Fibroblast of skin of back (primary cell): ENCODE data around the gene ITFG1.
"Not testable (repeated sequence)": the region's sequence is repeated elsewhere in the genome, so short reads cannot be mapped to it uniquely, and the experiment has no call there.

Source experiments
- DNase-seq: peaks from one replicate; pipeline ENCODE4 v3.0.0-alpha.2; 2013

The ITFG1 gene

GRCh38 chr16:47413041-47413440 lies 47.8 kb downstream of the ITFG1 start:
- DNase-seq: peak; percentile 11

- DNase-seq: no peak
These were observed 52.4 kb downstream of the ITFG1 start for GRCh38 chr16:47408491-47408890.

DNA sequence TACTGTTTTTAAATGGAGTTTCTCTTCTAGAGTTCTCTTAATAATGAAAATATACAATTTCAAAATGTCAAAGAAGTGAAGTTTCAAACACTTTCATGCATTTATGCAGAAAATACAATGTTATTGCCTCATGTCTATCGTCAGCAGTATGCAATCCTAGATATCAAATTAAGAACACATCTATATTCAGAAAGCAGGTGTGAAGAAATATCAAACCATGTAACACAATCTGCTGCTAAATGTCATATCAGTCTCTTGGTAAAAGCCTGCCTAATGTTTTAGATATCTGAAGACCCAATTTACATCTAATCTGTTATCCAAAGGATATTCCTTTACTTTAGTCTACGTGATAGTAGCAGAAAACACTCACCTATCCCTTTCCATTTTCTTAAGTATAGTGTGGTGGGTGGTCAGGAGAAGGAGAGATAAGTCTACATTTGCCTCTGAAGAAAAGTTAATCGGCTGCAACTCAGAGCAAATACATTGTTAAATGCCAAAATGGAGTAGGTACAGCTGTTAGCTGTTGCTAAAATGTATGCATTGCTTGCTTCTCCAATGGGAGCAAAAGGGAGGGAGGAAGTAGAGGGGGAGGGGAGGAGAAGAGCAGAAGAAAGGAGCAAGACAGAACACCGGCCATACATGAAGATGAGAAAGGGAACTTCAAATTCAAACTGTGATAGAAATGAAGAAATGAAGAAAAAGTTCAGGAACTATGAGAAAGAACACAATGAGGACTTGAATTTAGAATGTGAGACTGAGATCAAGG lies 64.9 kb downstream of the ITFG1 start:
- no peak for DNase-seq

DNA sequence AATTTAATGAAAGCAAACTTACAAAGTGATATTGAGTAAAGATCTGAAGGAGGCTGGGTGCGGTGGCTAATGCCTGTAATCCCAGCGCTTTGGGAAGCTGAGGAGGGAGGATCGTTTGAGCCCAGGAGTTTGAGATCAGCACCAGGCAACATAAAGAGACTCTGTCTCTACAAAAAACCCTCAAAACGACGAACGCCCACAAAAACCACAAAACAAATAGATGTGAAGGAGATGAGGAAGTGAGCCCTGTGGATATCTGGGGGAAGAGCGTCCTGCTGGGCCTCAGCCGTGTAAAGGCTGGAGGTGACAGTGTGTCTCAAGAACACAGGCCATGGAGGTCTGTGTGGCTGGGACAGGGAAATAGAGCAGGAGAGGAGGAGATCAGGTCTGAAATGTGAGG lies 68.8 kb downstream of the ITFG1 start:
- peak; percentile 15 for DNase-seq

DNA sequence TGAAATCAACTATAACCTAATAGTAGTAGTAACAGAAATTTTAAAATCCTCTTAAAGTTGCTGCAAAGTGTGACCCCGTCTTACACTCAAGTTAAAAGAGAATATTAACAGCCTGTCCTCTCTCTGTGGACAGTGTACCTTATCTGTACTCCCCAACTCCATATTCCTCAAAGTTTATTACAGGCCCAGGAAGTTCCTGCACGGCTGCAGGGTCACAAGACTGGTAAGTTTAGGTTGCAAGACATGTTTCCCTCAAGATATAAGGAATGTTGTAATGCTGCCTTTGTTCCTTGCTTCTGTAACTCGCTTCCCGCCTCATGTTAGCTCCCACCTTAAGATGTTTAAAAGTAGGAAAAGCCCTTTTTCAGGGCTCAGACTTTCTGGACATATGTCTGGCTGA lies 72.2 kb downstream of the ITFG1 start:
- DNase-seq: no peak

DNA sequence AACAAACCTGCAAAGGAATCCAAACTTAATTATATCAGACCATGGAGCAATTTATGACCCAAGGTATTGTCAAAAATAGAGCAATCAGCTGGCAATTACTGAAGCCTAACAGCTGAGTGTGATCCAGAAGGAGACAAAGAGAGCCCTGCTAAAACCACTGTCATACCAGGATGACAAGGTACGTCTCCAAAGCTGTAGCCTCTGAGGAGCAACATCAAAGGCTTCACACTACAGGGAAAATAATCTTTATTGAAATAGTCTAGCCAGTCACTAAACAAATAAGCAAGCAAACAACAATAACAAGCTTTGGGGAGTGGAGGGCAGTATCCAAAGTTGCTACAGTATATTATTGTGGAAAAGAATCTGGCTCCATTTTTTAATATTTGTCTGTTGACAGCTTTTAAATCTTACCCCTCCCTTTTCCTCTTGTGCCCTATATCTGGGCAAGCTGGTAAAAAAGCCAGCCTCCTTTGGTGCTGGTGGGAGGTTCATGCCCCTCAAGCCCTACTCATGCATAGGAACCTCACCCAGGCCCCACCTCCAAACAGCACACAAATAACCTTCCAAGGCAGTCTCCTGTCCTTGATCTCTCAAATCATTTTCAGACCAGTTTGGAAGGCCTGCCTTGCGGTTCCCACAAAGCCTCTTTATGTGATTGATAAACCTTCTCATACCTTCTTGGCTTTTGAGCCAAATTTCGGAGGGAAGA lies 73.7 kb downstream of the ITFG1 start:
- DNase-seq: no peak

DNA sequence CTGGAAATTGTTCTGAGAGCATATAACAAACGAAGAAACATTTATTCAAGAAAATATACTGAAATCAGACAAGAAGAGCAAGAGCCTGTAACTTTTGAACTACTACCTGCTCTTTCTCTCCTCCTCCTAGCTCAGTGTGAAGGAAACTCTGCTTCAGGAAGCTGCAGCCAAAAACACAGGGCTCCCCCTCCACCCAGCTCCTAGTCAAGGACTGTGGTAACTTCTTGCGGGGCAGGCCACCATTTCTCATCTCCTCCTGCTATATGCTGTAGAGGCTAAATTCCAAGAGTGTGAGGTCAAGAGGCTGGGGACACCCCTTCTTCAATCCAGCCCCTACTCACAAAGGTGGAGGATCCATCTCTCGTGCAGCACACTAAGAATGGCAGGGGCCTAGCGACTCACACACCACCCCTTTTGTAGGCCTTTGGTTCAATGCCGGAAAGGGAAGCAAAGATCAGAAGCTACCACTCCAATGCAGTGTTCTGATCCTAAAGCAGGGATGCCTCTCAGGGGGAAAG lies 74.6 kb downstream of the ITFG1 start:
- DNase-seq: no peak

GRCh38 chr16:47382362-47382761 lies 78.5 kb downstream of the ITFG1 start:
- DNase-seq: no peak

DNA sequence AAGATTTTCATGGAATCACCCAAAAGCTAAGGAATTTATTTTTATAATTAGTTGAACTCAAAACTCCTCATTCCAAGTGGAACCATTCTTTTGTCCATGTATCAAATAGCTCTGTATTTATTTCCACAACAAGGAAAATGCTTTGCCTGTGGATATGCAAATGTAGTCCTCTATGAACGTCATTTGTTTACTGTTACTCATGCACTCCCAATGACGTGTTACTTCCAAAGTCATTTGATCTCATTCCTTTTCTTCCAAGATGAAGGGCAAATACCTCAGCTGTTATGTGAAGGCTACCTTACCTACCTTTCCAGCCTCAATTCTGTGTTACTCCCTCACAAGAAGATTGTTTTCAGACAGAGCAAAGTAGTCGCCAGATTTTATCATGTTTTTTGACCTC lies 83.7 kb downstream of the ITFG1 start:
- no peak for DNase-seq

GRCh38 chr16:47375423-47375822 lies 85.4 kb downstream of the ITFG1 start:
- no peak for DNase-seq

DNA sequence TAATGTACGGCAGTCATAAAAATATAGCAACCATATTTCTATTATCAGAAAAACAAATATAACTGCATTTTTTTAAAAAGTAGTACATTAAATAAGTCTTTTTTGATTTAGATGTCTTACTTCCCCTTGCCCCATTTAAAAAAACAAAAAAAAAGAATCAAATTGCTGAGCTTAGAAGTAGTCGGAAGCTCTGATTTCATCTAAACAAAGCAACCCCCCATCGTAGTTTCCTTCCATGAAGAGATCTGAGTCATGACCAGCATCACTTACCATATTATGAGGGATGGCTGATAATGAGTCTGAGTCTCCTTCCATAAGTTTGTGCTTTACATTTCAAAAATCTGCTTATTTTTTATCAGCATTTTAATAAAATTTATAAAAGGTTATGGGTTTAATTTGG lies 86.2 kb downstream of the ITFG1 start:
- DNase-seq: no peak

GRCh38 chr16:47371271-47372014 lies 89.4 kb downstream of the ITFG1 start:
- no peak for DNase-seq

- DNase-seq: no peak
These were observed 90.3 kb downstream of the ITFG1 start for GRCh38 chr16:47370536-47370935.

GRCh38 chr16:47366228-47366627 lies 94.6 kb downstream of the ITFG1 start:
- no peak for DNase-seq

DNA sequence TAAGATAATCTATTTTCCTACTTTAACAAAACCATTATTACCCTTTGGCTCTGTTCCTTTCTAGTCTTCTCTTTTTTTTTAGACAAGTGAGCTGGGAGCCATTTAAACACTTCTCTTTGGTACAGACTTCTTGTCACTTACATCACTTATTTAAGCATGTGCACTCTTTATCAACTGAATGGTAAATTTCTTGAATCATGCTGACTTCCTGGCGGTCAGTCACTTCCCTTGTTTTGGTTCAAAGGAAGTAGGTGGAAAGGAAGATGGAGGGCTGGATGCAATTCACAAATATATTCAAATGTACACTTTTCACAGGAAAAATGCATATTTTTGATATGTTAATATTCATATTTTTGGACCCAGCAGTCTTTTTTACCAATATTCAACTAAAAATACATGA lies 97.1 kb downstream of the ITFG1 start:
- no peak for DNase-seq

- no peak for DNase-seq
These were observed 101.4 kb downstream of the ITFG1 start for GRCh38 chr16:47359478-47359877.

GRCh38 chr16:47358816-47359215 lies 102.0 kb downstream of the ITFG1 start:
- peak; percentile 20 for DNase-seq

- DNase-seq: not testable (repeated sequence)
These were observed 111.8 kb downstream of the ITFG1 start for GRCh38 chr16:47349029-47349428.

DNA sequence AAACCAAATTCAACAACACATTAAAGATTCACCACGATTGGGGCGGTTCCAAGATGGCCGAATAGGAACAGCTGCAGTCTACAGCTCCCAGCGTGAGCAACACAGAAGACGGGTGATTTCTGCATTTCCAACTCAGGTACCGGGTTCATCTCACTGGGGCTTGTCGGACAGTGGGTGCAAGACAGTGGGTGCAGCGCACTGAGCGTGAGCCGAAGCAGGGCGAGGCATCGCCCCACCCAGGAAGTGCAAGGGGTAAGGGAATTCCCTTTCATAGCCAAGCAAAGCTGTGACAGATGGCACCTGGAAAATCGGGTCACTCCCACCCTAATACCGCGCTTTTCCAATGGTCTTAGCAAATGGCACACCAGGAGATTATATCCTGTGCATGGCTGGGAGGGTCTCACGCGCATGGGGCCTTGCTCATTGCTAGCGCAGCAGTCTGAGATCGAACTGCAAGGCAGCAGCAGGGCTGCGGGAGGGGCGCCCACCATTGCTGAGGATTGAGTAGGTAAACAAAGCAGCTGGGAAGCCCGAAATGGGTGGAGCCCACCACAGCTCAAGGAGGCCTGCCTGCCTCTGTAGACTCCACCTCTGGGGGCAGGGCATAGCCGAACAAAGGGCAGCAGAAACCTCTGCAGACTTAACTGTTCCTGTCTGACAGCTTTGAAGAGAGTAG lies 113.7 kb downstream of the ITFG1 start:
- DNase-seq: not testable (repeated sequence)

- DNase-seq: no peak
These were observed 118.8 kb downstream of the ITFG1 start for GRCh38 chr16:47342055-47342454.

DNA sequence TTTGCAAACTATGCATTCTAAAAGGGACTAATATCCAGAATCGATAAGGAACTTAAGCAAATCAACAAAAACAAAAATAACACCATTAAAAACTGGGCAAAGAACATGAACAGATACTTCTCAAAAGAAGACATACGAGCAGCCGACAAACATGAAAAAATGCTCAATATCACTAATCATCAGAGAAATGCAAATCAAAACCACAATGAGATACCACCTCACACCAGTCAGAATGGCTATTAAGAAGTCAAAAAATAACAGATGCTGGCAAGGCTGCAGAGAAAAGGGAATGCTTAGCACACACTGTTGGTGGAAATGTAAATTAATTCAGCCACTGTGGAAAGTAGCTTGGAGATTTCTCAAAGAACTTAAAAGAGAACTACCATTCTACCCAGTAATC lies 130.3 kb downstream of the ITFG1 start:
- DNase-seq: not testable (repeated sequence)

- DNase-seq: not testable (repeated sequence)
These were observed 136.6 kb downstream of the ITFG1 start for GRCh38 chr16:47324309-47324708.

- no peak for DNase-seq
These were observed 137.6 kb downstream of the ITFG1 start for GRCh38 chr16:47323241-47323640.
